HFFc6 (cell line): Measurements from ENCODE around the gene MYBPC1. TPM values are rescaled to one million over a fixed set of nuclear protein-coding genes. Genes with fewer than 3 reads are reported as not detected.

Source experiments
- DNase-seq: peaks from one replicate; pipeline ENCODE4 v3.0.0-alpha.2; 2018
- H3K27ac Mint-ChIP-seq: 2 replicates; pipeline ENCODE4 v1.8.0; 2020; ENCODE audit warnings: mild to moderate bottlenecking, mixed read lengths
- H3K27me3 Mint-ChIP-seq: 2 replicates; pipeline ENCODE4 v1.8.0; 2021; ENCODE audit warnings: mild to moderate bottlenecking, moderate library complexity, mixed read lengths; ENCODE audit not compliant: insufficient read depth
- H3K36me3 Mint-ChIP-seq: 2 replicates; pipeline ENCODE4 v1.8.0; 2021; ENCODE audit warnings: low read depth, mixed read lengths
- H3K4me1 Mint-ChIP-seq: 2 replicates; pipeline ENCODE4 v1.8.0; 2020; ENCODE audit warnings: low read depth, mixed read lengths
- H3K4me3 Mint-ChIP-seq: 2 replicates; pipeline ENCODE4 v1.8.0; 2020; ENCODE audit warnings: mild to moderate bottlenecking, moderate library complexity, mixed read lengths
- H3K9me3 Mint-ChIP-seq: 2 replicates; pipeline ENCODE4 v1.8.0; 2020; ENCODE audit warnings: mild to moderate bottlenecking, mixed read lengths
- total RNA-seq, 6 experiments: library from RNA; stranded (reverse); fragmentation: NEBNext Ultra II Directional; extraction: Animal tissue kit (Norgen Biotek cat#: 25700); gene quantifications; 2 replicates in 1 of 6; 3 replicates in 5 of 6; pipeline ENCODE4 v1.2.3, GENCODE V29; 2021
- TF ChIP-seq, protein P1 (sequence below): fragments of 200-600 bp; sonication (generic); IDR thresholded peaks from 2 replicates; pipeline ENCODE4 v1.5.0; 2021; ENCODE audit warnings: antibody characterized with exemption, mild to moderate bottlenecking

The MYBPC1 gene
- total RNA-seq, 6 experiments from 2014 or later = not detected

DNA sequence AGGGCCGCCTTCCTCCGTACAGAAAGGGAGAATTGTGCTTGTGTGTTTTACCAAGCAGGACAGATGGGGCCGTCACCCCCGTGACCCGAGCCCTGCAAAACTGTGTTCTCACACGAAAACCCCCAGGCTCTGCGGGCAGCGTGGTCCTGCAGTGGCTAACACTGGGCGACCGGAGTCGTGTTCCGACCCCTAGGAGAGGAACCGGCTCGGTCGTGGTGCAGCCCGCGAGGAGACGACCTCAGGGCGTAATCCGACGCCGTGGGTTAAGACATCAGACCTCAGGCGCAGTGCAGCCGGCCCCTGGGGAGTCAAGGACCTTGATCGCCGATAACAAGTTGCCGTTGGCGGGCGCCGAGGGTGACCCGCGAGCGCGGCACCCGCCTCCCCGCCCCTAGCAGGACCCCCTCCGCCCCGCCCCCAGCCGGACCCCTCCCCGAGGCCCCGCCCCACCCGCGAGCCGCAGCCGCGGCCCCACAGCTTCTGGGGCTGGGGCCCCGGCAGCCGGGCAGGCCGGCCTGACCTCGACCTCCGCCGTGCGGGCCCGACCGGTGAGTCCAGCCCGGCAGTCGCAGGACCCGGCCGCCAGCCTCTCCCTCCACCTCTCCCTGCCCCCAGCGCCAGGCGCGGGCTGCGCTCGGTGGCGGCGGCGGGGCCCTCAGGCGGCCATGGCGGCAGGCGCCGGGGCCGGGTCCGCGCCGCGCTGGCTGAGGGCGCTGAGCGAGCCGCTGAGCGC is 102.6 kb downstream of the MYBPC1 start, which contains the start of gene CHPT1:
Gene CHPT1 (plus strand): TSS at position 444 of the 733 bp plus-strand sequence. CDS start 222 bp downstream, at position 666.
- Mint-ChIP-seq H3K4me3 (peak within 1 kb of the TSS; percentile 94), H3K36me3 (no peaks in the 10 kb centered on the region), H3K27me3 (no peaks in the 10 kb centered on the region; the same call in 1 of the 2 replicates), H3K4me1 (peaks cover 49% of the 10 kb centered on the region), H3K9me3 (peaks cover 5% of the 10 kb centered on the region; the same call in 1 of the 2 replicates), H3K27ac (peak within 1 kb of the TSS; percentile 85)
- TF ChIP-seq, protein P1, sequence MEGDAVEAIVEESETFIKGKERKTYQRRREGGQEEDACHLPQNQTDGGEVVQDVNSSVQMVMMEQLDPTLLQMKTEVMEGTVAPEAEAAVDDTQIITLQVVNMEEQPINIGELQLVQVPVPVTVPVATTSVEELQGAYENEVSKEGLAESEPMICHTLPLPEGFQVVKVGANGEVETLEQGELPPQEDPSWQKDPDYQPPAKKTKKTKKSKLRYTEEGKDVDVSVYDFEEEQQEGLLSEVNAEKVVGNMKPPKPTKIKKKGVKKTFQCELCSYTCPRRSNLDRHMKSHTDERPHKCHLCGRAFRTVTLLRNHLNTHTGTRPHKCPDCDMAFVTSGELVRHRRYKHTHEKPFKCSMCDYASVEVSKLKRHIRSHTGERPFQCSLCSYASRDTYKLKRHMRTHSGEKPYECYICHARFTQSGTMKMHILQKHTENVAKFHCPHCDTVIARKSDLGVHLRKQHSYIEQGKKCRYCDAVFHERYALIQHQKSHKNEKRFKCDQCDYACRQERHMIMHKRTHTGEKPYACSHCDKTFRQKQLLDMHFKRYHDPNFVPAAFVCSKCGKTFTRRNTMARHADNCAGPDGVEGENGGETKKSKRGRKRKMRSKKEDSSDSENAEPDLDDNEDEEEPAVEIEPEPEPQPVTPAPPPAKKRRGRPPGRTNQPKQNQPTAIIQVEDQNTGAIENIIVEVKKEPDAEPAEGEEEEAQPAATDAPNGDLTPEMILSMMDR = no peak
- DNase-seq = no peak

DNA sequence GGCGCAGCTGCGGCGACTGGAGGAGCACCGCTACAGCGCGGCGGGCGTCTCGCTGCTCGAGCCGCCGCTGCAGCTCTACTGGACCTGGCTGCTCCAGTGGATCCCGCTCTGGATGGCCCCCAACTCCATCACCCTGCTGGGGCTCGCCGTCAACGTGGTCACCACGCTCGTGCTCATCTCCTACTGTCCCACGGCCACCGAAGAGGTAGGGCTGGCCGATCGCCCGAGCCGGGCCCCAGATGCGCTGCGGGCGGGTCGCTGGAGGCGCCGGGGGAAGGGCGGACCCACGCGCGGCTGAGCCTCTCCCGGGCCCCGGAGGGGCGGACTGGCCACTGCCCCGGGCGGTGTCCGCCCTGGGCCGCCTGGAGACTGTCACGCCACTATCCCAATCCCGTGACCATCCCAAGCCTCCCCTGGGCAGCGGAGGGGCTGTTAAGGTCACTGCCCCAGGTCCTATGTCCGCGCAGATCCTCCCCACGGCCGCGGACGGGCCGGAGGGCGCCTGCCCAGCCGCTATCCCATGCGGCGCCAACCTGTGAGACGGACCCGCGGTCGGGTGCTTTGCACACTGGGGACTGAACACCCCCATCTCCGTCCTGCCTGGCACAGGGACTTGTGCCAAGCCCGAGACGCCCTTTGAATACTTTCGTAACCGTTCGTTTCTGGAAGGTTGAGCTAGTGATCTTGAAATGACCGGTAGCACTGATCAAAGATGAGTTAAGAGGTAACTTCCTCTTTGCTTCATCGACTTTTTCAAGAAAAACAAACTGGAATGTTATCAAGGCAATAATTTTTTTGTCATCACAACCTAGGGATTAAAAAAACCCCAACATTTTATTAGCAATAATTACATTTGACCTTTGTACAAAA is 103.4 kb downstream of the MYBPC1 start:
- TF ChIP-seq, protein P1 = no peak; the same call in 1 of the 2 replicates
- Mint-ChIP-seq H3K4me1 (peaks cover 55% of the 10 kb centered on the region), H3K27me3 (no peaks in the 10 kb centered on the region; the same call in 1 of the 2 replicates), H3K9me3 (peaks cover 5% of the 10 kb centered on the region; the same call in 1 of the 2 replicates), H3K36me3 (no peaks in the 10 kb centered on the region), H3K27ac (peak overlapping the region; percentile 85), H3K4me3 (peak overlapping the region; percentile 94)
- DNase-seq = no peak

- Mint-ChIP-seq H3K36me3 (no peaks in the 10 kb centered on the region), H3K27ac (peak overlapping the region; percentile 85), H3K4me1 (peaks cover 55% of the 10 kb centered on the region), H3K4me3 (peak overlapping the region; percentile 94), H3K9me3 (peaks cover 5% of the 10 kb centered on the region; the same call in 1 of the 2 replicates), H3K27me3 (no peaks in the 10 kb centered on the region; the same call in 1 of the 2 replicates)
- TF ChIP-seq, protein P1 = peak; percentile 37; the same call in 1 of the 2 replicates
- no peak for DNase-seq
These were observed 104.1 kb downstream of the MYBPC1 start for GRCh38 chr12:101698800-101699347.

- Mint-ChIP-seq H3K9me3 (no peaks in the 10 kb centered on the region), H3K27ac (no peak overlapping the region), H3K4me1 (peaks cover 51% of the 10 kb centered on the region), H3K36me3 (no peaks in the 10 kb centered on the region), H3K27me3 (no peaks in the 10 kb centered on the region), H3K4me3 (no peak overlapping the region)
- no peak for DNase-seq
- TF ChIP-seq, protein P1 = no peak
These were observed 105.6 kb downstream of the MYBPC1 start for GRCh38 chr12:101700299-101700820.

- no peak overlapping the region for H3K27ac Mint-ChIP-seq
- TF ChIP-seq, protein P1 = no peak
- peaks cover 42% of the 10 kb centered on the region for H3K4me1 Mint-ChIP-seq
- no peak for DNase-seq
- no peaks in the 10 kb centered on the region for H3K36me3 Mint-ChIP-seq
- no peaks in the 10 kb centered on the region for H3K9me3 Mint-ChIP-seq
- no peak overlapping the region for H3K4me3 Mint-ChIP-seq
- no peaks in the 10 kb centered on the region for H3K27me3 Mint-ChIP-seq
These were observed 108.7 kb downstream of the MYBPC1 start for GRCh38 chr12:101703487-101703886.
